ENCODE results near the gene KIF17.

Gene KIF17

DNA sequence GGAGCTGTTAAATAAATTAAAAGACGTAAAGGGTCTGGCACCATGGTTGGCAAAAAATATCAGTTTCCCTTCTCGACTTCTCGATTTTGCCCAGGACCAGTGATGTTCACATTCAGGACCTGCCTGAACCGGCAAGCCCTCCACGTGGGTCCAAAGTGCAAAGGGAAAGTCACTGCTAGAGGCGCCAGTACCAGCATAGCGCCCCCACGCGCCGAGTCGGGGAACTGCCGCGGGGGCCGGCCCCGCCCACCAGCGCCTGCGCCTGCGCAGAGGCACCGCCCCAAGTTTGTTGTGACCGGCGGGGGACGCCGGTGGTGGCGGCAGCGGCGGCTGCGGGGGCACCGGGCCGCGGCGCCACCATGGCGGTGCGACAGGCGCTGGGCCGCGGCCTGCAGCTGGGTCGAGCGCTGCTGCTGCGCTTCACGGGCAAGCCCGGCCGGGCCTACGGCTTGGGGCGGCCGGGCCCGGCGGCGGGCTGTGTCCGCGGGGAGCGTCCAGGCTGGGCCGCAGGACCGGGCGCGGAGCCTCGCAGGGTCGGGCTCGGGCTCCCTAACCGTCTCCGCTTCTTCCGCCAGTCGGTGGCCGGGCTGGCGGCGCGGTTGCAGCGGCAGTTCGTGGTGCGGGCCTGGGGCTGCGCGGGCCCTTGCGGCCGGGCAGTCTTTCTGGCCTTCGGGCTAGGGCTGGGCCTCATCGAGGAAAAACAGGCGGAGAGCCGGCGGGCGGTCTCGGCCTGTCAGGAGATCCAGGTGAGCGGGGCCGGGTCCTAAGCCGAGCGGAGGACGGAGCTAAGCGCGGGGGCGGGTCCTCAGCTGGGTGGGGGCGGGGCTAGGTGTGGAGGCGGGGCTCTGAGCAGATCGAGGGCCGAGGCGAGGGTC lies 84.4 kb downstream of the KIF17 start, which contains the start of gene PINK1:
Gene PINK1, plus strand, starts transcription at position 269 of the 875 bp plus-strand sequence. Its CDS starts 91 bp downstream, at position 360.
- DNase-seq (ENCODE audit: insufficient read length, low spot score) (peak; percentile 78), FAIRE-seq (no peak)

DNA sequence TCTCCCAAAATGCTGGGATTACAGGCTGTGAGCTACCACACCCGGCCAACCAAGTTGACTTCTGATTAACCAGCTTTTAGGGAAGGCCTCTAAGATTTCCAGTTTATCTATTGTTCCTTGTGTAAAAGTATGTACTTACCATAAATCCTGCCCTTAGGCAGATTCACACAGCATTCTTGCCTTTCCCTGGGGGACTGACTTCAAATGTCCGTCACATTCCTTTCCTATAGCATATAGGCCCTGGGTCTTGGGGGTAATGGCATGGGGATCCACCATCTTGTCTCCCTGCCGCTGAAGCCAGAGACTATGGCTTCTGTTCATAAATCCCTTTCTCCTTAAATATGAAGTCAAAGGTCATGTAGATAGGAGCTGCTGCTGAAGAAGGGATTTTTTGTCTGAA lies 85.4 kb downstream of the KIF17 start:
- FAIRE-seq (no peak), DNase-seq (ENCODE audit: insufficient read length, low spot score) (no peak)

- FAIRE-seq (no peak), DNase-seq (ENCODE audit: insufficient read length, low spot score) (no peak)
Measured at GRCh38 chr1:20630729-20631128, 87.1 kb downstream of the KIF17 start.

DNA sequence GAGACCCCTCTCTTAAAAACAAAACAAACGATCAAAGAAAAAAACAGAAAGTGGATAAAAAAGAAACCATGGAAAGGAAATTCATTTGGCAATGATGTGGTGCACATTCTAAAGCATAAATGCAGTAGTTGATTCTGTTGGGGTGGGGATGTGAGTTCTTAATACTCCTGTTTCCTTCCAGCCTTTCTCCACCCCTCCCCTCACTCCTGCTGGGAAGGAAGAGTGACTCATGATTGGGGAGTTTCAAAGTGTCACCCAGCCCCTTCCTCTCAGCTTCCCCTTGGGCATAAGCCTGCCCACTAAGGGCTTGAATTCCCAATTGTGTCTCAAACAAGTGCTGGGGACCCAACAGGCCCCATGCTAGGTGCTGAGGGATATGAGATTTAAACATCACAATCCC lies 91.3 kb downstream of the KIF17 start:
- no peak for DNase-seq (ENCODE audit: insufficient read length, low spot score)

DNA sequence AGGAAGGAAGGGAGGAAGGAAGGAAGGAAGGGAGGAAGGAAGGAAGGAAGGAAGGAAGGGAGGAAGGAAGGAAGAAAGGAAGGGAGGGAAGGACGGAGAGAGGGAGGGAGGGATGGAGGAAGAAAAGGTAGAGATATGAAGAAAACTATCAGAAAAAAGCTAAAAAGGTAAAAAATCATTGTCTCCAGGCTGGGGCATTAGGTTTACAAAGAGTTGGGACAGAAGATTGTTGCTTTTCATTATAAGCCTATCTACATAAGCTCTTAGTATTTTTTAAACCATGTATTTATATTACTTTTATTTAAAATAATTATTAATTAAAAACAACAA lies 91.7 kb downstream of the KIF17 start:
- FAIRE-seq (no peak), DNase-seq (ENCODE audit: insufficient read length, low spot score) (no peak)

More for the DNA sequence above, 91.3 kb downstream of the KIF17 start:
- no peak for FAIRE-seq

GRCh38 chr1:20625176-20626097 lies 92.4 kb downstream of the KIF17 start:
- no peak for FAIRE-seq
- DNase-seq (ENCODE audit: insufficient read length, low spot score): no peak

- FAIRE-seq (no peak), DNase-seq (ENCODE audit: insufficient read length, low spot score) (no peak)
Measured at GRCh38 chr1:20624709-20625108, 93.1 kb downstream of the KIF17 start.

- DNase-seq (ENCODE audit: insufficient read length, low spot score): no peak
- FAIRE-seq: no peak
Measured at GRCh38 chr1:20621012-20621411, 96.8 kb downstream of the KIF17 start.

DNA sequence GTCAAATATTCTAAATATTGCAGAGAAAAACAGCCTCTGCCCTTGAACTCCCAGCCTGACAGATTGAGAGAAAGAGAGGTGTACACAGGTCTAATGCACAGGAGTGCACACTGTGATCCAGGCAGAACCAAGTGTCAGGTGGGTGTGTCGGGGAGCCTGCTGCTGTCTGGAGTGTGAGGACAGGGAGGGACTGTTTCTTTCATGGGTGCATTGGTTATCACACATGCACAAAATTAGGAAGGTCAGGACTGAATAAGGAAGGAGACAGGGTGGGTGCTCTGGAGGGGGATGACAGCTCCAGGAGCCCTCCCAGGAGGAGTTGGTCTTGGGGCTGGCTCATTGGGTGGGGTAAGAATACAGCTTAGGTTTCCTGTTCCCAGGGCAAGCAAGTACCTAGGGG lies 97.8 kb downstream of the KIF17 start:
- FAIRE-seq (no peak), DNase-seq (ENCODE audit: insufficient read length, low spot score) (no peak)

DNA sequence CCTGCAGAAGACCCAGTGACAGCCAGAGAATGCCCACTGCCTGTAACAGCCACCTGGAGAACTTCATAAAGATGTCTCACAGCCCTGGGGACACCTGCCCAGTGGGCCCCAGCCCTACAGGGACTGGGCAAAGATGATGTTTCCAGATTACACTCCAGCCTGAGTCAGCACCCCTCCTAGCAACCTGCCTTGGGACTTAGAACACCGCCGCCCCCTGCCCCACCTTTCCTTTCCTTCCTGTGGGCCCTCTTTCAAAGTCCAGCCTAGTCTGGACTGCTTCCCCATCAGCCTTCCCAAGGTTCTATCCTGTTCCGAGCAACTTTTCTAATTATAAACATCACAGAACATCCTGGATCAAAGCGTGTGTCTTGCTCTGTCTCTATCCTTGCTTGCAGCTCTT lies 99.3 kb downstream of the KIF17 start:
- no peak for DNase-seq (ENCODE audit: insufficient read length, low spot score)
- FAIRE-seq: no peak

DNA sequence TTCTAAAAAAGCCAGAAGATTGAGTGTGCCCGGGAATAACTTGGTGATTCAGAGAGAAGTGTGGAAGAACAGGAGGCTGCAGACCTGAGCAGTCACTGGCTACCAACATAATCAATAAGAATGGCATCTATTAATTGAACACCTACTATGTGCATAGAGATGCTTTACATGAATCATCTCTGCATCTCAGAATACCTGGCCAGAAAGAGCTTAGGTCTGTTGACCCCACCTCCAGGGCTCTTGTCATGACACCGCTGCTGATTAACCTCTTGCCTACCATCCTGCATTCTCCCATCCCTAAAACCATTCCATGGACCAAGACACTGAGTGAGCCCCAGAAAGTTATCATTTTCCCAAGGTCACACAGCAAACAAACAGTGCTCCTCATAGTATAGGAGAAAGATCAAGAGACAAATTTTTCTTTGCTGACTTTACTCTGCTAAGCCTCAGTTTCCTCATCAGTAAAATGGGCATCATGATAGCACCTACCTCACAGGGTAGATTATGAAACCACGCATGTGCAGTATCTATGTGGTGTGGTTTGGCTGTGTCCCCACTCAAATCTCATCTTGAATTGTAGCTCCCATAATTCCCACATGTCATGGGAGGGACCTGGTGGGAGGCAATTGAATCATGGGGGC lies 100.8 kb downstream of the KIF17 start:
- no peak for DNase-seq (ENCODE audit: insufficient read length, low spot score)

DNA sequence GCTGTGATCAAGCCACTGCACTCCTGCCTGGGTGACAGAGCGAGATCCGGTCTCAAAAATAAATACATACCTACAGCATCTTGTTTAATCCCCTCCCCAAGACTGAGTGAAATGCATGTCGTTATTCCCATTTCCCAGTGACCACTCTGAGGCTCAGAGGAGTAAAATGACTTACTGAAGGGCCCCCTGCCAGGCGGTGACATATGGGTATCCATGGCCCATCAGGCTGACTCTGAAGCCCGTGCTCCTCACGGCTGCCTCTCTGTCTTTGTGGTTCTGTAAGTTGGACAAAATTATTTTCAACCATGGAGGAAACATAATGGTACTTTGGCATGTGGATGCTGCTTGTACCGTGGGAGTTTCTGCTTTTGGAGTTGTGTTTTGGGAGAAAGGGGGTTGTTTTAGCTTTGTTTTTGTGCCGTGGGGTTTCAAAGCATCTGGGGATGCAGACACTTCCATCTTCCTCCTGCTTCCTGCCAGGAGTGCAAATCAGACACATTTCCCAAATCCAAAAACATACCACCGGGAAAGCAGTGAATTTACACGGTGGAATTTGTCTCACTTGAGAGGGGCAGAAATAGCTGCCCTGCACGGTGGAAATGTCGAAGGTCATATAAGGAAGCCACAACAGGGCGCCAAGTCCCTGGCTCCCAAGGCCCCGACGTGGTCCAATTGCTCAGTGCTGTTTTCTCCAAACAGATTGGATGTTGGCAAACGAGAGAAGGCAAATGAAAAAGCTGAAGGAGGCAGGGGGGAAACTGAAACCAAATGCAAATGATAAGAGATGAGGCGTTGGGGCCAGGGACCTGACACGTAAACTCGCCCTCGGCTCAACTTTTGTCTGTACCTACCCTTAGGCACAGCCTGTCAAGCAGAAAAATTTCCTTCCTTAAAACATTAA lies 101.6 kb downstream of the KIF17 start:
- FAIRE-seq (no peak), DNase-seq (ENCODE audit: insufficient read length, low spot score) (no peak)

More for the DNA sequence above, 100.8 kb downstream of the KIF17 start:
- no peak for FAIRE-seq

- no peak for DNase-seq (ENCODE audit: insufficient read length, low spot score)
- no peak for FAIRE-seq
Measured at GRCh38 chr1:20614131-20614579, 103.7 kb downstream of the KIF17 start.

Measured in HTR-8/SVneo (cell line).